HEK293 (cell line): ENCODE measurements around the gene CXXC5.

ENCODE experiments used
- CTCF ChIP-seq: fragments of 450-650 bp; formaldehyde crosslinking; IDR thresholded peaks from 2 replicates; pipeline ENCODE4 v1.5.1; 2016; ENCODE audit warnings: missing biosample characterization, missing genetic modification characterization
- KLF1 ChIP-seq: fragments of 450-650 bp; formaldehyde crosslinking; IDR thresholded peaks from 2 replicates; pipeline ENCODE4 v1.5.1; 2016; ENCODE audit warnings: missing biosample characterization, missing genetic modification characterization
- MZF1 ChIP-seq: fragments of 450-650 bp; formaldehyde crosslinking; IDR thresholded peaks from 2 replicates; pipeline ENCODE4 v1.5.1; 2017; ENCODE audit warnings: missing biosample characterization, missing genetic modification characterization, borderline replicate concordance
- REPIN1 ChIP-seq: fragments of 450-650 bp; formaldehyde crosslinking; IDR thresholded peaks from 2 replicates; pipeline ENCODE4 v1.5.1; 2017; ENCODE audit warnings: missing biosample characterization, missing genetic modification characterization, low read depth
- SP2 ChIP-seq: fragments of 450-650 bp; formaldehyde crosslinking; IDR thresholded peaks from 2 replicates; pipeline ENCODE4 v1.5.1; 2016; ENCODE audit warnings: missing biosample characterization, missing genetic modification characterization
- YY1 ChIP-seq: fragments of 450-650 bp; formaldehyde crosslinking; IDR thresholded peaks from 2 replicates; pipeline ENCODE4 v1.5.1; 2018; ENCODE audit warnings: missing biosample characterization, missing genetic modification characterization
- ZNF501 ChIP-seq: fragments of 450-650 bp; formaldehyde crosslinking; IDR thresholded peaks from 2 replicates; pipeline ENCODE4 v1.5.1; 2016; ENCODE audit warnings: missing biosample characterization, missing genetic modification characterization
- ZNF544 ChIP-seq: fragments of 450-650 bp; formaldehyde crosslinking; IDR thresholded peaks from 2 replicates; pipeline ENCODE4 v1.5.0; 2017; ENCODE audit warnings: missing biosample characterization, missing genetic modification characterization
- ZNF670 ChIP-seq: fragments of 450-650 bp; formaldehyde crosslinking; IDR thresholded peaks from 2 replicates; pipeline ENCODE4 v1.5.1; 2016; ENCODE audit warnings: missing biosample characterization, missing genetic modification characterization, low read depth
- ZNF747 ChIP-seq: fragments of 450-650 bp; formaldehyde crosslinking; IDR thresholded peaks from 2 replicates; pipeline ENCODE4 v1.5.1; 2016; ENCODE audit warnings: missing biosample characterization, missing genetic modification characterization

- TF ChIP-seq CTCF (tag by site-specific recombination) (no peak), YY1 (tag by site-specific recombination) (no peak), MZF1 (no peak), ZNF501 (tag by site-specific recombination) (no peak), ZNF670 (tag by site-specific recombination) (no peak), REPIN1 (tag by site-specific recombination) (no peak), KLF1 (no peak), ZNF544 (tag by site-specific recombination) (no peak), SP2 (tag by site-specific recombination) (no peak), ZNF747 (tag by site-specific recombination) (no peak)
Measured at GRCh38 chr5:139668064-139668880, 20.1 kb downstream of the CXXC5 start.
